IMR-90 (cell line): ENCODE data around the gene CDKAL1.

ENCODE experiments used
- BHLHE40 ChIP-seq: fragments of 150-350 bp; IDR thresholded peaks from 2 replicates; pipeline ENCODE4 v1.6.1; 2016; ENCODE audit warnings: mild to moderate bottlenecking, low read depth, low read length
- CEBPB ChIP-seq: IDR thresholded peaks from 2 replicates; pipeline ENCODE4 v1.6.1; 2012; ENCODE audit warnings: low read depth, low read length, improper control_type of control experiment
- CHD1 ChIP-seq: IDR thresholded peaks from 2 replicates; pipeline ENCODE4 v1.6.1; 2012; ENCODE audit warnings: low read depth, low read length, improper control_type of control experiment
- MAZ ChIP-seq: IDR thresholded peaks from 2 replicates; pipeline ENCODE4 v1.6.1; 2012; ENCODE audit warnings: low read depth, mild to moderate bottlenecking, low read length, improper control_type of control experiment, moderate library complexity, borderline replicate concordance
- MXI1 ChIP-seq: IDR thresholded peaks from 2 replicates; pipeline ENCODE4 v1.6.1; 2012; ENCODE audit warnings: low read depth, mild to moderate bottlenecking, low read length, moderate library complexity, borderline replicate concordance
- POLR2A ChIP-seq: IDR thresholded peaks from 2 replicates; pipeline ENCODE4 v1.6.1; 2012; ENCODE audit warnings: mild to moderate bottlenecking, low read depth, low read length
- TF ChIP-seq, protein P1 (sequence below): conservative IDR thresholded peaks from 2 replicates; pipeline ENCODE4 v1.5.1; 2012; ENCODE audit warnings: mild to moderate bottlenecking, low read depth, low read length, improper control_type of control experiment
- TF ChIP-seq, protein P2 (sequence below): fragments of 150-350 bp; IDR thresholded peaks from 2 replicates; pipeline ENCODE4 v1.6.1; 2017; ENCODE audit warnings: mild to moderate bottlenecking, antibody characterized with exemption, low read length, low read depth

DNA sequence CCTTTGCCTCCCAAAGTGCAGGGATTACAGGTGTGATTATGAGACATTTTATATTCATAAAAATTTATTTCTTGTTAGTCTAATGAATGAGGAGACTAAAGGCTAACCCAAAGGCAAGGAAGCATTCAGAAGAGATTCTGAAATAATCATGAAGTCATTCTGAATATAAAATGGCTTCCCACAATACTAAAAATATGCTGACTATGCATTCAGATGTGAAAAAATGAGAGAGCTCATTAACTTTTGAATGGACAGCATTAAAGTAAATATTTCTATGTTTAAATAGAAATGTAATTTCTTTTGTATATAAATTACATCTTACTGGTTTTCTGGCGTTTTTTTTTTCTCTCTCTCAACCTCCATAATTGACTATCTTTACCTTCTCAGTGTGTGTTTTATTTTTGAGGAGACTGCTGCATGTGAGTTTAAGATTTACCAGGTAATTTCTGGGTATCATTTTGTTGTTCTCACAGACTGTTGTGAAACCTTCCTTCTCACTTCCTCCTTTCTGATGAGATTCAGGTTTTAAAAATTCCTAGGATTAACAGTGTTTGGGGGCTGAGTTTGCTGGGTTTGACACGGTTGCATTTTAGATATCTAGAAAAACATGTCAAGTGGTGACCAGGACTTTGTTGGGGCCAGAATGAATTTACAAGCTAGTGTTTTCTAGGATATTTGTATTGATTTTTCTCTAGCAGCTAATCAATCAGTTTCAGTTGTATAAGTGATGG is 316.6 kb downstream of the CDKAL1 start:
- TF ChIP-seq BHLHE40 (no peak), MXI1 (no peak), MAZ (no peak), CHD1 (no peak), CEBPB (no peak), POLR2A (no peak)
- TF ChIP-seq, protein P1, sequence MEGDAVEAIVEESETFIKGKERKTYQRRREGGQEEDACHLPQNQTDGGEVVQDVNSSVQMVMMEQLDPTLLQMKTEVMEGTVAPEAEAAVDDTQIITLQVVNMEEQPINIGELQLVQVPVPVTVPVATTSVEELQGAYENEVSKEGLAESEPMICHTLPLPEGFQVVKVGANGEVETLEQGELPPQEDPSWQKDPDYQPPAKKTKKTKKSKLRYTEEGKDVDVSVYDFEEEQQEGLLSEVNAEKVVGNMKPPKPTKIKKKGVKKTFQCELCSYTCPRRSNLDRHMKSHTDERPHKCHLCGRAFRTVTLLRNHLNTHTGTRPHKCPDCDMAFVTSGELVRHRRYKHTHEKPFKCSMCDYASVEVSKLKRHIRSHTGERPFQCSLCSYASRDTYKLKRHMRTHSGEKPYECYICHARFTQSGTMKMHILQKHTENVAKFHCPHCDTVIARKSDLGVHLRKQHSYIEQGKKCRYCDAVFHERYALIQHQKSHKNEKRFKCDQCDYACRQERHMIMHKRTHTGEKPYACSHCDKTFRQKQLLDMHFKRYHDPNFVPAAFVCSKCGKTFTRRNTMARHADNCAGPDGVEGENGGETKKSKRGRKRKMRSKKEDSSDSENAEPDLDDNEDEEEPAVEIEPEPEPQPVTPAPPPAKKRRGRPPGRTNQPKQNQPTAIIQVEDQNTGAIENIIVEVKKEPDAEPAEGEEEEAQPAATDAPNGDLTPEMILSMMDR, result no peak
- TF ChIP-seq, protein P2, sequence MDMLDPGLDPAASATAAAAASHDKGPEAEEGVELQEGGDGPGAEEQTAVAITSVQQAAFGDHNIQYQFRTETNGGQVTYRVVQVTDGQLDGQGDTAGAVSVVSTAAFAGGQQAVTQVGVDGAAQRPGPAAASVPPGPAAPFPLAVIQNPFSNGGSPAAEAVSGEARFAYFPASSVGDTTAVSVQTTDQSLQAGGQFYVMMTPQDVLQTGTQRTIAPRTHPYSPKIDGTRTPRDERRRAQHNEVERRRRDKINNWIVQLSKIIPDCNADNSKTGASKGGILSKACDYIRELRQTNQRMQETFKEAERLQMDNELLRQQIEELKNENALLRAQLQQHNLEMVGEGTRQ, result no peak
